GM12878 (cell line): Measurements from ENCODE around the gene ZSCAN22. TPM values are rescaled to one million over a fixed set of nuclear protein-coding genes. Genes with fewer than 3 reads are reported as not detected.

Experiments
- CEBPB ChIP-seq, 2 experiments: fragments of 150-350 bp in 1 of 2; IDR thresholded peaks; 2 replicates each; pipeline ENCODE4 v1.6.1; 2012 to 2014; ENCODE audit warnings: low read depth in 2 of 2, low read length in 2 of 2, borderline replicate concordance in 1 of 2, inconsistent platforms in 1 of 2
- FOS ChIP-seq: IDR thresholded peaks from 3 replicates; pipeline ENCODE4 v1.6.1; 2011; ENCODE audit warnings: borderline replicate concordance; ENCODE audit not compliant: insufficient read length; ENCODE audit errors: extremely low read depth
- HDAC2 ChIP-seq: fragments of 200-600 bp; sonication (generic); IDR thresholded peaks from 2 replicates; pipeline ENCODE4 v1.6.1; 2017
- IKZF1 ChIP-seq: fragments of 450-650 bp; conservative IDR thresholded peaks from 2 replicates; pipeline ENCODE4 v1.6.1; 2017; ENCODE audit warnings: antibody characterized with exemption, mild to moderate bottlenecking
- KLF5 ChIP-seq: fragments of 450-650 bp; IDR thresholded peaks from 2 replicates; pipeline ENCODE4 v1.6.1; 2014; ENCODE audit warnings: mild to moderate bottlenecking; ENCODE audit not compliant: partially characterized antibody
- MEF2B ChIP-seq: fragments of 450-650 bp; IDR thresholded peaks from 2 replicates; pipeline ENCODE4 v1.6.1; 2018; ENCODE audit warnings: mild to moderate bottlenecking, moderate library complexity; ENCODE audit not compliant: partially characterized antibody, poor library complexity, severe bottlenecking
- MYB ChIP-seq: fragments of 150-350 bp; IDR thresholded peaks from 2 replicates; pipeline ENCODE4 v1.6.1; 2014; ENCODE audit warnings: mild to moderate bottlenecking, low read depth, low read length, borderline replicate concordance
- NFIC ChIP-seq: IDR thresholded peaks from 2 replicates; pipeline ENCODE4 v1.6.1; 2012; ENCODE audit warnings: low read depth, mild to moderate bottlenecking, inconsistent platforms, low read length, moderate library complexity
- NR2C2 ChIP-seq: IDR thresholded peaks from 2 replicates; pipeline ENCODE4 v1.6.1; 2011; ENCODE audit warnings: borderline replicate concordance, low read depth; ENCODE audit not compliant: control insufficient read depth, insufficient read length
- RELA ChIP-seq: fragments of 450-650 bp; IDR thresholded peaks from 2 replicates; pipeline ENCODE4 v1.8.0; 2014; ENCODE audit warnings: borderline replicate concordance; ENCODE audit not compliant: partially characterized antibody
- RUNX3 ChIP-seq: IDR thresholded peaks from 2 replicates; pipeline ENCODE4 v1.6.1; 2012; ENCODE audit warnings: low read length, inconsistent platforms
- SMARCA5 ChIP-seq: fragments of 450-650 bp; IDR thresholded peaks from 2 replicates; pipeline ENCODE4 v1.6.1; 2017; ENCODE audit warnings: mild to moderate bottlenecking
- SRF ChIP-seq, 2 experiments: IDR thresholded peaks; 2 replicates each; pipeline ENCODE4 v1.6.1; 2011; ENCODE audit warnings: low read depth in 2 of 2, low read length in 2 of 2, mild to moderate bottlenecking in 1 of 2, moderate library complexity in 1 of 2
- polyA plus RNA-seq, 11 experiments: library from polyadenylated mRNA; depleted of rRNA in 4 of 11; unstranded in 6 of 11; stranded (reverse) in 5 of 11; fragments of >200 nt; fragmentation: Nextera tagmentation in 4 of 11; fragmentation: Illumina TruSeq in 1 of 11; extraction: Ambion mirVana in 4 of 11; extraction: Trizol in 1 of 11; gene quantifications; 1 replicate in 1 of 11; 2 replicates in 10 of 11; pipeline versions ENCODE4 v1.2.1 to v1.2.3, GENCODE V29; 2011 to 2016; ENCODE audit warnings: inconsistent platforms in 2 of 11, missing spikeins in 2 of 11, low read depth in 1 of 11
- total RNA-seq, 4 experiments: library from RNA; depleted of rRNA in 3 of 4; stranded (reverse); fragments of >200 nt in 3 of 4; fragmentation: Illumina TruSeq in 1 of 4; extraction: Trizol in 1 of 4; gene quantifications; 2 replicates each; pipeline versions ENCODE4 v1.2.1 to v1.2.3, GENCODE V29; 2013 to 2021
- TF ChIP-seq, protein P1 (sequence below): IDR thresholded peaks from 2 replicates; pipeline ENCODE4 v1.6.1; 2012; ENCODE audit warnings: low read depth, low read length, improper control_type of control experiment
- TF ChIP-seq, protein P2 (sequence below): fragments of 450-650 bp; IDR thresholded peaks from 2 replicates; pipeline ENCODE4 v1.6.1; 2017; ENCODE audit warnings: mild to moderate bottlenecking, low read depth, inconsistent platforms; ENCODE audit not compliant: poor library complexity, severe bottlenecking
- TF ChIP-seq, protein P3 (sequence below): fragments of 450-650 bp; IDR thresholded peaks from 2 replicates; pipeline ENCODE4 v1.6.1; 2016; ENCODE audit warnings: mild to moderate bottlenecking
- TF ChIP-seq, protein P4 (sequence below): fragments of 450-650 bp; IDR thresholded peaks from 2 replicates; pipeline ENCODE4 v1.6.1; 2017; ENCODE audit warnings: antibody characterized with exemption, mild to moderate bottlenecking, moderate library complexity

The ZSCAN22 gene
- total and polyA plus RNA-seq, 10 of the 15 experiments (the other 5 are each of a cell fraction or from before 2014, with no cell fraction given), result 0.49 to 3.9 (median 2.6) TPM

DNA sequence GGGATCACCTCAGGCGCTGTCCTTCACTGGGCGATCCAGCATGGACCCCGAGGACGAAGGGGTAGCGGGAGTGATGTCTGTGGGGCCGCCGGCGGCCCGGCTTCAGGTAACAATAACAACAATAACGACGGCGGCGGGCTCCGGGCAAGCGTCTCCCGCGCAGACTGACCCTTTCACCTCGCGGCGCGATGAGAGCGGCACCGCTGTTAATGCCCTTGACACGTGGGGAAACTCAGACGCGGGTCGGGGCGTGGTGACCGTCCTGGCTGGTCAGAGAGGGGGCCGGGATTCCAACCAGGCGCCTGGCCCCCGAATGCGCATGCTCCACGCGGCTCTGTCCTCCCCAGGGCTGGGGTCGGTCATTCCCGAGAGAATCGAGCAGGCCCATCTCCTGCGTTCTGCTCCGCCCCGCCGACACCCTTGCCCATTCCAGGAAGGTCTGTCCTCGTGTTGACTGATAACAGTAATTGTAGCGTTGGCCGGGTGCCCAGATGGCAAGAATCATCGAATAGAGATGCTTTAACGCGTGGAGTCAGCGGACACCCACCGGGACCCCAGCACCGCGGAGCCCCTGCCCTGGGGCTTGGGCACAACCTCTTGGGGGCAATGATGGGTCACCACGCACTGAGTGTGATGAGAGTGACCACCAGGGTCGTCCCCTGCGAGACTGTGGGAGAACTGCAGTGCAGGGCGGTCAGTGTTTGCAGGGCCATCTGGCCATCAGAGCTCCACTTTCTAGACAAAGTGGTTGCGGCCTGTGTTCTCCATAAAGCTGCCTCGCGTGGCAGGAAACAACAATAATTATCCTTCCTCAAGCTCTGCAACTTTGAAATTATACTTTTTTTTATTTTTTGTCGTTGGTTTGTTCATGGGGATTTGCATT lies 47.5 kb upstream of the ZSCAN22 start (continued):
- TF ChIP-seq, protein P1, sequence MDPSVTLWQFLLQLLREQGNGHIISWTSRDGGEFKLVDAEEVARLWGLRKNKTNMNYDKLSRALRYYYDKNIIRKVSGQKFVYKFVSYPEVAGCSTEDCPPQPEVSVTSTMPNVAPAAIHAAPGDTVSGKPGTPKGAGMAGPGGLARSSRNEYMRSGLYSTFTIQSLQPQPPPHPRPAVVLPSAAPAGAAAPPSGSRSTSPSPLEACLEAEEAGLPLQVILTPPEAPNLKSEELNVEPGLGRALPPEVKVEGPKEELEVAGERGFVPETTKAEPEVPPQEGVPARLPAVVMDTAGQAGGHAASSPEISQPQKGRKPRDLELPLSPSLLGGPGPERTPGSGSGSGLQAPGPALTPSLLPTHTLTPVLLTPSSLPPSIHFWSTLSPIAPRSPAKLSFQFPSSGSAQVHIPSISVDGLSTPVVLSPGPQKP, result no peak
- no peak for TF ChIP-seq NR2C2
- no peak for TF ChIP-seq FOS
- no peak for TF ChIP-seq RUNX3
- TF ChIP-seq MYB, result no peak
- TF ChIP-seq IKZF1, result no peak; the same call in 1 of the 2 replicates
- 0 out of 4 replicates have a peak, but pooled peaks of 1 of the 2 experiments have one; percentile 41 for TF ChIP-seq SRF (IDR thresholded peaks at IDR 0.05; ENCODE audit: low read depth in 2 of 2, low read length in 2 of 2)
- TF ChIP-seq HDAC2, result no peak
- TF ChIP-seq SMARCA5, result 0 out of 2 replicates have a peak, but pooled peaks have one; percentile 34
- TF ChIP-seq CEBPB (IDR thresholded peaks at IDR 0.05; ENCODE audit: borderline replicate concordance in 1 of 2, low read depth in 2 of 2, low read length in 2 of 2), result no peak
- TF ChIP-seq RELA, result peak; percentile 9
- TF ChIP-seq, protein P2, sequence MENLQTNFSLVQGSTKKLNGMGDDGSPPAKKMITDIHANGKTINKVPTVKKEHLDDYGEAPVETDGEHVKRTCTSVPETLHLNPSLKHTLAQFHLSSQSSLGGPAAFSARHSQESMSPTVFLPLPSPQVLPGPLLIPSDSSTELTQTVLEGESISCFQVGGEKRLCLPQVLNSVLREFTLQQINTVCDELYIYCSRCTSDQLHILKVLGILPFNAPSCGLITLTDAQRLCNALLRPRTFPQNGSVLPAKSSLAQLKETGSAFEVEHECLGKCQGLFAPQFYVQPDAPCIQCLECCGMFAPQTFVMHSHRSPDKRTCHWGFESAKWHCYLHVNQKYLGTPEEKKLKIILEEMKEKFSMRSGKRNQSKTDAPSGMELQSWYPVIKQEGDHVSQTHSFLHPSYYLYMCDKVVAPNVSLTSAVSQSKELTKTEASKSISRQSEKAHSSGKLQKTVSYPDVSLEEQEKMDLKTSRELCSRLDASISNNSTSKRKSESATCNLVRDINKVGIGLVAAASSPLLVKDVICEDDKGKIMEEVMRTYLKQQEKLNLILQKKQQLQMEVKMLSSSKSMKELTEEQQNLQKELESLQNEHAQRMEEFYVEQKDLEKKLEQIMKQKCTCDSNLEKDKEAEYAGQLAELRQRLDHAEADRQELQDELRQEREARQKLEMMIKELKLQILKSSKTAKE, result no peak
- peak; percentile 24 for TF ChIP-seq MEF2B
- TF ChIP-seq, protein P3, sequence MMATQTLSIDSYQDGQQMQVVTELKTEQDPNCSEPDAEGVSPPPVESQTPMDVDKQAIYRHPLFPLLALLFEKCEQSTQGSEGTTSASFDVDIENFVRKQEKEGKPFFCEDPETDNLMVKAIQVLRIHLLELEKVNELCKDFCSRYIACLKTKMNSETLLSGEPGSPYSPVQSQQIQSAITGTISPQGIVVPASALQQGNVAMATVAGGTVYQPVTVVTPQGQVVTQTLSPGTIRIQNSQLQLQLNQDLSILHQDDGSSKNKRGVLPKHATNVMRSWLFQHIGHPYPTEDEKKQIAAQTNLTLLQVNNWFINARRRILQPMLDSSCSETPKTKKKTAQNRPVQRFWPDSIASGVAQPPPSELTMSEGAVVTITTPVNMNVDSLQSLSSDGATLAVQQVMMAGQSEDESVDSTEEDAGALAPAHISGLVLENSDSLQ, result no peak
- TF ChIP-seq, protein P4, sequence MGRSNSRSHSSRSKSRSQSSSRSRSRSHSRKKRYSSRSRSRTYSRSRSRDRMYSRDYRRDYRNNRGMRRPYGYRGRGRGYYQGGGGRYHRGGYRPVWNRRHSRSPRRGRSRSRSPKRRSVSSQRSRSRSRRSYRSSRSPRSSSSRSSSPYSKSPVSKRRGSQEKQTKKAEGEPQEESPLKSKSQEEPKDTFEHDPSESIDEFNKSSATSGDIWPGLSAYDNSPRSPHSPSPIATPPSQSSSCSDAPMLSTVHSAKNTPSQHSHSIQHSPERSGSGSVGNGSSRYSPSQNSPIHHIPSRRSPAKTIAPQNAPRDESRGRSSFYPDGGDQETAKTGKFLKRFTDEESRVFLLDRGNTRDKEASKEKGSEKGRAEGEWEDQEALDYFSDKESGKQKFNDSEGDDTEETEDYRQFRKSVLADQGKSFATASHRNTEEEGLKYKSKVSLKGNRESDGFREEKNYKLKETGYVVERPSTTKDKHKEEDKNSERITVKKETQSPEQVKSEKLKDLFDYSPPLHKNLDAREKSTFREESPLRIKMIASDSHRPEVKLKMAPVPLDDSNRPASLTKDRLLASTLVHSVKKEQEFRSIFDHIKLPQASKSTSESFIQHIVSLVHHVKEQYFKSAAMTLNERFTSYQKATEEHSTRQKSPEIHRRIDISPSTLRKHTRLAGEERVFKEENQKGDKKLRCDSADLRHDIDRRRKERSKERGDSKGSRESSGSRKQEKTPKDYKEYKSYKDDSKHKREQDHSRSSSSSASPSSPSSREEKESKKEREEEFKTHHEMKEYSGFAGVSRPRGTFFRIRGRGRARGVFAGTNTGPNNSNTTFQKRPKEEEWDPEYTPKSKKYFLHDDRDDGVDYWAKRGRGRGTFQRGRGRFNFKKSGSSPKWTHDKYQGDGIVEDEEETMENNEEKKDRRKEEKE, result no peak
- no peak for TF ChIP-seq KLF5
- no peak for TF ChIP-seq NFIC
